SK-N-SH (cell line): ENCODE measurements around the gene FAM50B. TPM values are rescaled to one million over a fixed set of nuclear protein-coding genes. Genes with fewer than 3 reads are reported as not detected.

ENCODE experiments used
- CTCF ChIA-PET: fragments of 300-600, 350-600 bp; formaldehyde crosslinking; extraction: SDS; loops from one replicate; lab custom pipeline; 2021; lab: Yijun Ruan, JAX
- POLR2A ChIA-PET: fragments of 350-600 bp; sonication (Branson Sonifier 250); formaldehyde crosslinking; extraction: SDS; loops from one replicate; lab custom pipeline; 2020; ENCODE audit warnings: antibody characterized with exemption, inconsistent platforms; lab: Yijun Ruan, JAX
- DNase-seq: peaks from one replicate; pipeline ENCODE4 v3.0.0; 2012
- H2AFZ ChIP-seq: fragments of 200-600 bp; sonication (generic); 2 replicates; pipeline ENCODE4 v1.8.1; 2016; ENCODE audit warnings: antibody characterized with exemption, mild to moderate bottlenecking, low read depth
- H3F3A ChIP-seq: fragments of 200-600 bp; sonication (generic); replicated peaks from 2 replicates; pipeline ENCODE3; 2016; ENCODE audit warnings: antibody characterized with exemption, mild to moderate bottlenecking; ENCODE audit not compliant: insufficient read depth
- H3K27ac ChIP-seq, 2 experiments: fragments of 200-500 bp in 1 of 2; fragments of 200-600 bp in 1 of 2; sonication (Bioruptor generic) in 1 of 2; sonication (generic), shearing (Covaris generic) in 1 of 2; 2 replicates each; pipeline versions ENCODE4 v1.5.1 to v1.6.1; 2014 to 2016; ENCODE audit warnings: low read depth in 2 of 2, inconsistent platforms in 1 of 2, low read length in 1 of 2, mild to moderate bottlenecking in 1 of 2, mixed read lengths in 1 of 2
- H3K27me3 ChIP-seq: fragments of 200-600 bp; sonication (generic), shearing (Covaris generic); 2 replicates; pipeline ENCODE4 v1.6.1; 2016; ENCODE audit warnings: mixed run types; ENCODE audit not compliant: insufficient read depth
- H3K36me3 ChIP-seq, 2 experiments: fragments of 200-500 bp in 1 of 2; fragments of 200-600 bp in 1 of 2; sonication (Bioruptor generic) in 1 of 2; sonication (generic) in 1 of 2; replicated peaks in 1 of 2; 2 replicates each; pipeline versions ENCODE3 to v1.5.1; 2014 to 2016; ENCODE audit warnings: low read length in 1 of 2, mild to moderate bottlenecking in 1 of 2; ENCODE audit not compliant: insufficient read depth in 2 of 2, control insufficient read depth in 1 of 2
- H3K4me1 ChIP-seq, 2 experiments: fragments of 200-500 bp in 1 of 2; fragments of 200-600 bp in 1 of 2; sonication (Bioruptor generic) in 1 of 2; sonication (generic), shearing (Covaris generic) in 1 of 2; 2 replicates each; pipeline versions ENCODE4 v1.5.1 to v1.6.1; 2014 to 2016; ENCODE audit warnings: low read depth in 1 of 2, low read length in 1 of 2, mixed run types in 1 of 2; ENCODE audit not compliant: insufficient read depth in 2 of 2, control insufficient read depth in 1 of 2
- H3K4me2 ChIP-seq: fragments of 200-600 bp; sonication (generic), shearing (Covaris generic); 2 replicates; pipeline ENCODE4 v1.6.1; 2017; ENCODE audit warnings: mixed run types
- H3K4me3 ChIP-seq, 2 experiments: fragments of 200-500 bp in 1 of 2; fragments of 200-600 bp in 1 of 2; sonication (Bioruptor generic) in 1 of 2; sonication (generic), shearing (Covaris generic) in 1 of 2; 2 replicates each; pipeline versions ENCODE4 v1.5.1 to v1.8.1; 2014 to 2016; ENCODE audit warnings: low read depth in 2 of 2, inconsistent platforms in 1 of 2, low read length in 1 of 2, mild to moderate bottlenecking in 1 of 2, mixed read lengths in 1 of 2, moderate library complexity in 1 of 2
- H3K79me2 ChIP-seq: fragments of 200-600 bp; sonication (generic); 2 replicates; pipeline ENCODE4 v1.8.1; 2017; ENCODE audit warnings: mild to moderate bottlenecking; ENCODE audit not compliant: insufficient read depth
- H3K9ac ChIP-seq: fragments of 200-600 bp; sonication (generic); 2 replicates; pipeline ENCODE4 v1.6.1; 2017; ENCODE audit warnings: mixed run types
- H3K9me2 ChIP-seq: fragments of 200-600 bp; sonication (generic); 2 replicates; pipeline ENCODE4 v1.6.1; 2017; ENCODE audit warnings: mixed run types
- H3K9me3 ChIP-seq: fragments of 200-600 bp; sonication (generic); 2 replicates; pipeline ENCODE4 v1.6.1; 2017; ENCODE audit warnings: mixed run types, mild to moderate bottlenecking, moderate library complexity
- H4K20me1 ChIP-seq: fragments of 200-600 bp; sonication (generic); 2 replicates; pipeline ENCODE4 v1.6.1; 2017; ENCODE audit warnings: mild to moderate bottlenecking, mixed run types; ENCODE audit not compliant: insufficient read depth
- CTCF ChIP-seq: fragments of 200-600 bp; sonication (generic); IDR thresholded peaks from 2 replicates; pipeline ENCODE4 v1.6.1; 2017; ENCODE audit warnings: antibody characterized with exemption, mild to moderate bottlenecking, moderate library complexity
- EP300 ChIP-seq, 2 experiments: IDR thresholded peaks; 2 replicates each; pipeline versions ENCODE4 v1.4.0 to v1.6.1; 2012; ENCODE audit warnings: borderline replicate concordance in 1 of 2, low read depth in 1 of 2, low read length in 1 of 2
- EZH2phosphoT487 ChIP-seq: fragments of 200-600 bp; sonication (generic); IDR thresholded peaks from 2 replicates; pipeline ENCODE4 v1.6.1; 2017; ENCODE audit warnings: low read depth, mixed run types, mild to moderate bottlenecking, antibody characterized with exemption, moderate library complexity, borderline replicate concordance
- FOSL2 ChIP-seq: IDR thresholded peaks from 2 replicates; pipeline ENCODE4 v1.4.0; 2012; ENCODE audit warnings: low read depth, mild to moderate bottlenecking, moderate library complexity, borderline replicate concordance
- FOXJ3 ChIP-seq: sonication (generic); formaldehyde crosslinking; IDR thresholded peaks from 2 replicates; pipeline ENCODE4 v1.5.1; 2020; ENCODE audit warnings: mild to moderate bottlenecking, missing genetic modification reagents
- FOXM1 ChIP-seq: IDR thresholded peaks from 2 replicates; pipeline ENCODE4 v1.4.0; 2012; ENCODE audit warnings: low read depth, mild to moderate bottlenecking
- JUND ChIP-seq: IDR thresholded peaks from 2 replicates; pipeline ENCODE4 v1.4.0; 2012
- MXI1 ChIP-seq: IDR thresholded peaks from 2 replicates; pipeline ENCODE4 v1.6.1; 2012; ENCODE audit warnings: mild to moderate bottlenecking, low read depth, low read length, improper control_type of control experiment
- POLR2AphosphoS5 ChIP-seq: IDR thresholded peaks from 2 replicates; pipeline ENCODE4 v1.6.1; 2012; ENCODE audit warnings: low read depth, low read length
- RCOR1 ChIP-seq: fragments of 150-350 bp; IDR thresholded peaks from 2 replicates; pipeline ENCODE4 v1.6.1; 2017; ENCODE audit warnings: antibody characterized with exemption, low read length
- REST ChIP-seq: IDR thresholded peaks from 2 replicates; pipeline ENCODE4 v1.6.1; 2012; ENCODE audit warnings: mild to moderate bottlenecking, low read depth, low read length, moderate library complexity
- RFX5 ChIP-seq: IDR thresholded peaks from 2 replicates; pipeline ENCODE4 v1.6.1; 2012; ENCODE audit warnings: mild to moderate bottlenecking, improper control_type of control experiment, low read length
- SIN3A ChIP-seq: IDR thresholded peaks from 2 replicates; pipeline ENCODE4 v1.6.1; 2012; ENCODE audit warnings: low read depth, mild to moderate bottlenecking, low read length, moderate library complexity, borderline replicate concordance
- SMC3 ChIP-seq: IDR thresholded peaks from 2 replicates; pipeline ENCODE4 v1.6.1; 2012; ENCODE audit warnings: low read depth, low read length, improper control_type of control experiment
- TCF12 ChIP-seq: IDR thresholded peaks from 2 replicates; pipeline ENCODE4 v1.4.0; 2012
- USF2 ChIP-seq: fragments of 150-350 bp; IDR thresholded peaks from 2 replicates; pipeline ENCODE4 v1.6.1; 2017; ENCODE audit warnings: antibody characterized with exemption, low read length, low read depth, borderline replicate concordance
- YY1 ChIP-seq: IDR thresholded peaks from 2 replicates; pipeline ENCODE4 v1.4.0; 2012; ENCODE audit warnings: low read depth, mild to moderate bottlenecking
- ZBTB33 ChIP-seq: IDR thresholded peaks from 2 replicates; pipeline ENCODE4 v1.4.0; 2012; ENCODE audit warnings: low read depth, borderline replicate concordance
- WGBS: methylation state at CpG from one replicate; pipeline ENCODE4 v1.1.6; 2017; ENCODE audit warnings: low lambda C conversion rate; 5-methylcytosine and 5-hydroxymethylcytosine counted together
- polyA plus RNA-seq, 3 experiments: library from polyadenylated mRNA; depleted of rRNA; stranded (reverse); fragments of >200 nt; gene quantifications; 2 replicates each; pipeline ENCODE4 v1.2.3, GENCODE V29; 2012
- TF ChIP-seq, protein P1 (sequence below): IDR thresholded peaks from 2 replicates; pipeline ENCODE4 v1.4.0; 2012; ENCODE audit warnings: low read depth

Gene FAM50B
- polyA plus RNA-seq, 1 of the 3 experiments (the other 2 are of a cell fraction): 13.8 TPM

GRCh38 chr6:3893917-3894316 lies 44.7 kb downstream of the FAM50B start:
- no peak overlapping the region for H3K4me3 ChIP-seq
- H2AFZ ChIP-seq: no peak overlapping the region
- CTCF ChIA-PET: interaction anchor here (0.6 to 4.7 kb wide), 4 partner anchors 9 to 145 kb away, joined by 4 to 19 read pairs (median 6); partner anchors contain the start of gene FAM50B
- H3K36me3 ChIP-seq: no peaks in the 10 kb centered on the region
- 90% methylated on average over 3 of the region's 3 CpGs for WGBS
- H4K20me1 ChIP-seq: no peaks in the 10 kb centered on the region
- no peaks in the 10 kb centered on the region for H3K9me2 ChIP-seq
- POLR2A ChIA-PET: no interaction called here
- no peaks in the 10 kb centered on the region for H3F3A ChIP-seq
- H3K9me3 ChIP-seq: no peaks in the 10 kb centered on the region
- no peaks in the 10 kb centered on the region for H3K79me2 ChIP-seq
- H3K4me1 ChIP-seq: no peaks in the 10 kb centered on the region
- no peaks in the 10 kb centered on the region for H3K27me3 ChIP-seq
- no peak overlapping the region for H3K9ac ChIP-seq
- no peak for TF ChIP-seq RCOR1
- no peak for TF ChIP-seq USF2
- no peak for TF ChIP-seq SMC3
- no peak for TF ChIP-seq MXI1
- no peak for TF ChIP-seq FOSL2
- TF ChIP-seq TCF12: no peak
- TF ChIP-seq, protein P1, sequence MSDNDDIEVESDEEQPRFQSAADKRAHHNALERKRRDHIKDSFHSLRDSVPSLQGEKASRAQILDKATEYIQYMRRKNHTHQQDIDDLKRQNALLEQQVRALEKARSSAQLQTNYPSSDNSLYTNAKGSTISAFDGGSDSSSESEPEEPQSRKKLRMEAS: no peak
- no peak for TF ChIP-seq POLR2AphosphoS5
- no peak for TF ChIP-seq YY1
- no peak for TF ChIP-seq REST
- TF ChIP-seq CTCF: no peak
- no peak for TF ChIP-seq EP300 (IDR thresholded peaks at IDR 0.05; ENCODE audit: borderline replicate concordance in 1 of 2, low read depth in 1 of 2, low read length in 1 of 2)
- no peak for TF ChIP-seq JUND
- TF ChIP-seq SIN3A: no peak
- TF ChIP-seq EZH2phosphoT487: no peak
- TF ChIP-seq ZBTB33: no peak
- TF ChIP-seq FOXJ3 (CRISPR knock-in tag): no peak
- no peak for TF ChIP-seq FOXM1
- no peak for TF ChIP-seq RFX5
- H3K4me2 ChIP-seq: no peak overlapping the region
- DNase-seq: no peak
- no peak overlapping the region for H3K27ac ChIP-seq
